Heart right ventricle (tissue), 16 donors: Measurements from ENCODE around the gene SLC12A4. TPM values are rescaled to one million over a fixed set of nuclear protein-coding genes. Genes with fewer than 3 reads are reported as not detected.
A peak's percentile ranks its signal among the peaks of the same experiment; 100 is the strongest.

Source experiments
- ATAC-seq, 8 donors: fragments of 200-7000 bp; cut with Tn5 transposase; one replicate each; pipeline ENCODE4 v1.9.1; 2020; ENCODE audit warnings: mild to moderate bottlenecking in 8 of 8, moderate library complexity in 8 of 8, moderate number of reproducible peaks in 1 of 8
- DNase-seq, 2 donors: peaks; one replicate each; pipeline ENCODE4 v3.0.0-alpha.2; 2020
- H3K27ac ChIP-seq, 10 donors: fragments of 200-600 bp; sonication (generic) in 2 of 10; one replicate each; pipeline versions ENCODE4 v1.5.0 to v1.8.0; 2020 to 2022; ENCODE audit warnings: mild to moderate bottlenecking in 3 of 10
- H3K27me3 ChIP-seq, 7 donors: fragments of 200-600 bp; one replicate each; pipeline ENCODE4 v1.8.0; 2021 to 2022; ENCODE audit warnings: mild to moderate bottlenecking in 2 of 7
- H3K36me3 ChIP-seq, 9 donors: fragments of 200-600 bp; sonication (generic) in 1 of 9; one replicate each; pipeline versions ENCODE4 v1.5.0 to v1.8.0; 2020 to 2022; ENCODE audit warnings: mild to moderate bottlenecking in 2 of 9
- H3K4me1 ChIP-seq, 9 donors: fragments of 200-600 bp; sonication (generic) in 1 of 9; one replicate each; pipeline versions ENCODE4 v1.5.0 to v1.8.0; 2020 to 2022; ENCODE audit warnings: mild to moderate bottlenecking in 4 of 9
- H3K4me3 ChIP-seq, 10 donors: fragments of 200-600 bp; sonication (generic) in 2 of 10; one replicate each; pipeline versions ENCODE4 v1.5.0 to v1.8.0; 2020 to 2022; ENCODE audit warnings: mild to moderate bottlenecking in 7 of 10, moderate library complexity in 2 of 10
- H3K9me3 ChIP-seq, 11 donors: fragments of 200-600 bp in 10 of 11; sonication (generic) in 2 of 11; one replicate each; pipeline versions ENCODE4 v1.5.0 to v1.8.0; 2013 to 2022; ENCODE audit warnings: mild to moderate bottlenecking in 2 of 11, control low read depth in 1 of 11, moderate library complexity in 1 of 11
- CTCF ChIP-seq, 9 donors: fragments of 200-600 bp; sonication (generic) in 2 of 9; IDR thresholded peaks; one replicate each; pipeline versions ENCODE4 v1.5.0 to v1.8.0; 2021 to 2022; ENCODE audit warnings: antibody characterized with exemption in 9 of 9, mild to moderate bottlenecking in 5 of 9, moderate library complexity in 1 of 9
- WGBS, 2 donors: extraction: QIAGEN DNeasy Blood & Tissue Kit; methylation state at CpG; one replicate each; pipeline ENCODE4 v1.1.7; 2013; ENCODE audit warnings: inconsistent platforms in 1 of 2; 5-methylcytosine and 5-hydroxymethylcytosine counted together
- intact Hi-C, 10 donors: fragments of 100-400 bp; cut with DNase I; formaldehyde crosslinking; loops; one replicate each; pipeline versions ENCODE4 v1.11.1 to v1.14.2; 2022
- polyA plus RNA-seq, 2 donors: library from polyadenylated mRNA; stranded (reverse); fragments of 200-250 nt; gene quantifications; one replicate each; pipeline ENCODE4 v1.2.3, GENCODE V29; 2013
- total RNA-seq, 10 donors: library from RNA; stranded (reverse); fragmentation: NEBNext Ultra II Directional in 3 of 10; extraction: Animal tissue kit (Norgen Biotek cat#: 25700) in 3 of 10; gene quantifications; one replicate each; pipeline versions ENCODE4 v1.2.1 to v1.2.4, GENCODE V29; 2021 to 2023
- donor health status: Arrhythmogenic right ventricular cardiomyopathy.
- donor health status: ischemic (EF 13 %, LVEDD 7.1; RV severe dilation, severe dysfunction).
- donor health status: healthy with polysubstance abuse.
- donor health status: DM: no; HTN: yes; CAD: no.
- donor health status: DM: no; HTN: no; CAD: no.
- donor health status: ischemic (EF 25% LVEDD 6.9; RV normal size, moderate dysfunction).
- donor health status: ischemic (EF 25% LVEDD 5.7; RV mildly dilated, moderate dysfunction).
- donor health status: healthy.
- donor health status: DM: yes; HTN: yes; CAD: no.
- donor health status: Ischemic cardiomyopathy.
- donor health status: ischemic (EF 35%, LVEDD 5.7; RV mildly dilated, moderate dysfunction).
- donor health status: nonischemic (EF 11% LVEDD 7.7; RV severe dilation, severe dysfunction).
- donor health status: DM: yes; HTN: yes; CAD: no.
- donor health status: PGD.
- donor health status: ischemic (EF 29% LVEDD 5.4; RV normal size, mild dysfunction).
- donor health status: nonischemic (EF 23%, LVEDD 6.1; RV moderate dilation, normal function).

Gene SLC12A4
- total and polyA plus RNA-seq, 12 donors = 70.1 to 116 (median 86.6) TPM

GRCh38 chr16:67935101-67935401 is 33.4 kb downstream of the SLC12A4 start:
- peak in 7 of 8 donors; percentile 0 to 28 (median 4) for ATAC-seq

GRCh38 chr16:67934306-67935100 is 33.9 kb downstream of the SLC12A4 start:
- 35 to 45% methylated on average over 13 of the region's 13 CpGs for WGBS, 2 donors
- peak overlapping the region in 8 of 10 donors; percentile 70 to 98 (median 95) for H3K27ac ChIP-seq
- DNase-seq (no peak), ATAC-seq (peak in 4 of 8 donors; percentile 0 to 4 (median 1))
- TF ChIP-seq CTCF (IDR thresholded peaks at IDR 0.05) = no peak
- intact Hi-C loops = loop anchor here in 6 of 10 donors (5.0 to 10.0 kb wide), 5 partner anchors 58 to 410 kb away; partner anchors contain the start of gene RIPOR1 (in 3 of the 6)
- H3K27me3 ChIP-seq = no peaks in the 10 kb centered on the region
- peak overlapping the region in 9 of 10 donors; percentile 70 to 96 (median 86) for H3K4me3 ChIP-seq
- H3K36me3 ChIP-seq = peaks cover 0 to 59% (median 1%) of the 10 kb centered on the region in 9 donors
- H3K9me3 ChIP-seq = no peaks in the 10 kb centered on the region
- H3K4me1 ChIP-seq = peaks cover 4 to 32% (median 27%) of the 10 kb centered on the region in 9 donors

More at GRCh38 chr16:67935101-67935401, 33.4 kb downstream of the SLC12A4 start:
- H3K27ac ChIP-seq = peak overlapping the region; percentile 70 to 98 (median 95)
- H3K27me3 ChIP-seq = no peaks in the 10 kb centered on the region
- WGBS, 2 donors = 17 to 32% methylated on average over 13 of the region's 13 CpGs
- H3K9me3 ChIP-seq = no peaks in the 10 kb centered on the region
- TF ChIP-seq CTCF (IDR thresholded peaks at IDR 0.05) = no peak
- H3K4me1 ChIP-seq = peaks cover 4 to 37% (median 33%) of the 10 kb centered on the region in 9 donors
- peak overlapping the region; percentile 70 to 96 (median 86) for H3K4me3 ChIP-seq
- H3K36me3 ChIP-seq = peaks cover 0 to 59% (median 4%) of the 10 kb centered on the region in 9 donors
- intact Hi-C loops = loop anchor here in 5 of 10 donors (5.0 to 10.0 kb wide), 4 partner anchors 57 to 410 kb away; partner anchors contain the start of gene RIPOR1 (in 3 of the 5)
- no peak for DNase-seq

GRCh38 chr16:67933805-67934204 is 34.6 kb downstream of the SLC12A4 start:
- no peak overlapping the region for H3K4me3 ChIP-seq
- peaks cover 0 to 63% (median 5%) of the 10 kb centered on the region in 9 donors for H3K36me3 ChIP-seq
- H3K4me1 ChIP-seq = peaks cover 4 to 30% (median 26%) of the 10 kb centered on the region in 9 donors
- ATAC-seq (no peak), DNase-seq (no peak)
- H3K27me3 ChIP-seq = no peaks in the 10 kb centered on the region
- no peak overlapping the region for H3K27ac ChIP-seq
- intact Hi-C loops = loop anchor here in 5 of 10 donors (5.0 to 10.0 kb wide), 3 partner anchors 111 to 409 kb away; partner anchors contain the start of gene RIPOR1 (in 3 of the 5)
- no peaks in the 10 kb centered on the region for H3K9me3 ChIP-seq
- TF ChIP-seq CTCF (IDR thresholded peaks at IDR 0.05) = no peak
- 80 to 84% methylated on average over 7 of the region's 7 CpGs for WGBS, 2 donors

DNA sequence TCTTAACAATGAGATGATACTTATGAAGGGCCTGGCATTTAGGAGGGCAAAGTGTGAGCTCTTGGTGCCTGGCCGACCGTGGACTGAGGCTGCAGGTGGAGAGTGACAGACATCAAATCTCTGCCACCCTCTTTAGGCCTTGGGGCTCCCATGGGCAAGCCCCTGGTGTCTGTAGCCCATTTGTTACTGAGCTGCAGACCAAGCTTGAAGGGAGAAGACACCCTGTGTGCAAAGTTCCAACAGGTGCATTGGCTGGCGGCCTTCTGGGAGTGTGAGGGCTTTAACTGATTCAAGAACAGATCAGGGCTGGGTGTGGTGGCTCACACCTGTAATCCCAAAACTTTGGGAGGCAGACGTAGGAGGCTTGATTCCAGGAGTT is 36.0 kb downstream of the SLC12A4 start:
- Histone ChIP-seq H3K27ac (no peak overlapping the region), H3K4me3 (no peak overlapping the region), H3K4me1 (peaks cover 4 to 30% (median 23%) of the 10 kb centered on the region in 9 donors), H3K9me3 (no peaks in the 10 kb centered on the region), H3K27me3 (no peaks in the 10 kb centered on the region), H3K36me3 (peaks cover 0 to 76% (median 9%) of the 10 kb centered on the region in 9 donors)
- intact Hi-C loops = loop anchor here in 5 of 10 donors (5.0 to 10.0 kb wide), 3 partner anchors 112 to 408 kb away; partner anchors contain the start of gene RIPOR1 (in 3 of the 5)
- no peak for TF ChIP-seq CTCF (IDR thresholded peaks at IDR 0.05)
- ATAC-seq = no peak
- 95 to 97% methylated on average over 4 of the region's 4 CpGs for WGBS, 2 donors
- no peak for DNase-seq
